ENCODE results near the gene DHRS3. TPM values are rescaled to one million over a fixed set of nuclear protein-coding genes. Genes with fewer than 3 reads are reported as not detected.

DHRS3 gene
- total RNA-seq, 6 experiments from 2014 or later: 6.0 to 29.1 (median 27.1) TPM

DNA sequence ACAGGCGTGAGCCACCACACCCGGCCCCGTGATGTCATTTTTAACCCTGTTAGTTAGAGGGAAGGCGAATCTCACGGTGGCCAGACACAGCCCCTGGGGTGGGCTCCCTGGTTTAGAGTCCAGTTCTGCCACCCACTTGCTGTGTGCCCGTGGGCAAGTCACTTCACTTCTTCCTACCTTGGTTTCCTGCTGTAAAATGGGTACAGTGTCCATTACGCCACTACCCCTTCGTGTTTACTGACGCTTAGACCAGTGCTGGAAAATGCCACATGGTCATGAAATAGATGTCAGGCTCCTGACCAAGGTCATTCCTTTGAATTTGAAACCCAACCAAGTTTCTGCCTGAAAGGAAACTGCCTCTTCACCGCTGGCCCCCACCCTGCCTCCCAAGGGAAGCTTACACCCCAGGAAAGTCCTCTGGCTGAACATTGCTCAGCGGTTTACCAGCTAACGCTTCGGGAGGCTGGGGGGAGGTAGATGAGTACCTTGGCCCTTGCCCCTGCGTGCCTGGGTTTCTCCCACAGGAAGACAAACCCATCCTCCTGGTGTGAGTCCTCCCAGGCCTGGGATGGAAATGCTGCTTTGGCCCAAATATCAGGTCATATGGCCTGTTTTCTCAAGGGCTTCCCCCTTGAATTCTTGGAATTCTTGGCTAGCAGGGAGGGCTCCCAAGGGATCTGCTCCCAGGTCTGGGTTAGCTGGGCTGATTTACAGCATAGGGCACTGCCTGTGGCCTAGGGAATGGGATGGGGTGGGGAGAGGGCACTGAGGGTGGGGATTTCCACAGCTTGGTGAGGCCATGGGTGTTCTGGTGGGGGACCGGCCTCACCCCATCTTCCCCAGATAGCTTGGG lies 18.3 kb upstream of the DHRS3 start:
- no peak for DNase-seq
- Mint-ChIP-seq H3K36me3 (ENCODE audit: low read depth) (peaks cover 16% of the 10 kb centered on the region), H3K9me3 (peaks cover 35% of the 10 kb centered on the region), H3K4me3 (no peak overlapping the region), H3K27me3 (ENCODE audit: insufficient read depth) (peaks cover 5% of the 10 kb centered on the region; the same call in 1 of the 2 replicates), H3K27ac (no peak overlapping the region), H3K4me1 (ENCODE audit: low read depth) (peaks cover 4% of the 10 kb centered on the region; the same call in 1 of the 2 replicates)
- TF ChIP-seq, protein P1, sequence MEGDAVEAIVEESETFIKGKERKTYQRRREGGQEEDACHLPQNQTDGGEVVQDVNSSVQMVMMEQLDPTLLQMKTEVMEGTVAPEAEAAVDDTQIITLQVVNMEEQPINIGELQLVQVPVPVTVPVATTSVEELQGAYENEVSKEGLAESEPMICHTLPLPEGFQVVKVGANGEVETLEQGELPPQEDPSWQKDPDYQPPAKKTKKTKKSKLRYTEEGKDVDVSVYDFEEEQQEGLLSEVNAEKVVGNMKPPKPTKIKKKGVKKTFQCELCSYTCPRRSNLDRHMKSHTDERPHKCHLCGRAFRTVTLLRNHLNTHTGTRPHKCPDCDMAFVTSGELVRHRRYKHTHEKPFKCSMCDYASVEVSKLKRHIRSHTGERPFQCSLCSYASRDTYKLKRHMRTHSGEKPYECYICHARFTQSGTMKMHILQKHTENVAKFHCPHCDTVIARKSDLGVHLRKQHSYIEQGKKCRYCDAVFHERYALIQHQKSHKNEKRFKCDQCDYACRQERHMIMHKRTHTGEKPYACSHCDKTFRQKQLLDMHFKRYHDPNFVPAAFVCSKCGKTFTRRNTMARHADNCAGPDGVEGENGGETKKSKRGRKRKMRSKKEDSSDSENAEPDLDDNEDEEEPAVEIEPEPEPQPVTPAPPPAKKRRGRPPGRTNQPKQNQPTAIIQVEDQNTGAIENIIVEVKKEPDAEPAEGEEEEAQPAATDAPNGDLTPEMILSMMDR (IDR thresholded peaks at IDR 0.05): no peak

DNA sequence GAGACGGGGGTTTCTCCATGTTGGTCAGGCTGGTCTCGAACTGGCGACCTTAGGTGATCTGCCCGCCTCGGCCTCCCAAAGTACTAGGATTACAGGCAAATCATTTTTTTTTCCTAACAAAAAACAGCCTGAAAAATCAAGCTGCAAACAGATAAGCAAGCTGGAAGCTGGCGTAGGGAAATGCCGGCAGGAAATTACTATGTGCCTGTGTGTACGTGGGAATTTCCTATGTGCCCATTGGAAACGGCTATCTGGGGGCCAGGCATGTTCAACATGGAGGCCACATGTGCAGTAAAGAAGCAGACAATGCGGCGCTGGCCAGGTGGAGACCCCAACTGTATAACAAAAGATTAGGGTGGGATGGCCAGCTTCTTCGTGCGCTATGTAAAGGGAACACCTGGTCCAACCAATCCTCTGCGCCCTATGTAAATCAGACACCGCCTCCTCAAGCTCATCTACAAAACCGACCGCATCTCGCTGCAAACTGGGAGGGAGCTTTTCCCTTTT lies 16.7 kb upstream of the DHRS3 start:
- Mint-ChIP-seq H3K36me3 (ENCODE audit: low read depth) (peaks cover 6% of the 10 kb centered on the region), H3K9me3 (peaks cover 19% of the 10 kb centered on the region), H3K4me1 (ENCODE audit: low read depth) (peaks cover 4% of the 10 kb centered on the region; the same call in 1 of the 2 replicates), H3K4me3 (no peak overlapping the region), H3K27me3 (ENCODE audit: insufficient read depth) (peaks cover 8% of the 10 kb centered on the region; the same call in 1 of the 2 replicates), H3K27ac (no peak overlapping the region)
- DNase-seq: no peak
- TF ChIP-seq, protein P1 (IDR thresholded peaks at IDR 0.05): no peak

DNA sequence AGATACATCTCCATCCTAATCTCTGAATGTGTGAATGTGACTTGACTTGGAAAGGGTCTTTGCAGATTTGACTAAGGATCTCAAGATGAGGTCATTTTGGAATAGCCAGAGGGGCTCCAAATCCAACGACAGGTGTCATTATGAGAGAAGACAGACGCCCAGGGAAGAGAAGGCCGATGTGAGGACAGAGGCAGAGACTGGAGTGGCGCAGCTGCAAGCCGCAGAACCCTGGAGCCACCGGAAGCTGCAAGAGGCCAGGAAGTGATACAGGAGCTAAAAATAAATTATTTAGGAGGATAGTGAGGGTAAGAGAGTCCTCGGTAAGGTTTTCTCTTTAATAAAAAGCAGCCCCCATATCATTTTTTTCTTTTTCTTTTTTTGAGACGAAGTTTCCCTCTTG lies 16.1 kb upstream of the DHRS3 start:
- no peak for DNase-seq
- no peak overlapping the region for H3K27ac Mint-ChIP-seq
- H3K27me3 Mint-ChIP-seq (ENCODE audit: insufficient read depth): peaks cover 8% of the 10 kb centered on the region; the same call in 1 of the 2 replicates
- H3K9me3 Mint-ChIP-seq: peaks cover 13% of the 10 kb centered on the region
- peaks cover under 1% of the 10 kb centered on the region for H3K36me3 Mint-ChIP-seq (ENCODE audit: low read depth)
- H3K4me1 Mint-ChIP-seq (ENCODE audit: low read depth): peaks cover 4% of the 10 kb centered on the region; the same call in 1 of the 2 replicates
- TF ChIP-seq, protein P1 (IDR thresholded peaks at IDR 0.05): no peak
- H3K4me3 Mint-ChIP-seq: no peak overlapping the region

DNA sequence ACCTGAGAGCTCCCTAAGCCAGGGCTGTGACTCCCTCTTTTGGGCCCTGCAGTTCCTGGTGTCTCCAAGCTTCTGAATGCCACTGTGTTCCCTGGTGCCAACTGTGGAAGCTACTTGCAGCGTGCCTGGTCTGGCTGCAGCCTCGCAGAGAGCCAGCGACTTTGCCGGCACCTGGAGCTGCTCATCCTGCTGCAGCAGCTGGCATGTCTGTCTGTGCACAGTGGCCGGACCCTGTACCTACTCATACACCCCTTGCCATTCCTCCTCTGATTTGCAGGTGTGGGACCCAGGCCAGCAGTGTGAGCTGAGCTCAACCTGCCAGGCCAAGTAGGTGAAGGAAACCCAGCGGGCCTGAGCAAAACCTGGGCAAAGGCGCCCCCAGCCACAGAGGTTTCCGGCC lies 13.6 kb upstream of the DHRS3 start:
- TF ChIP-seq, protein P1 (IDR thresholded peaks at IDR 0.05): no peak
- Mint-ChIP-seq H3K27ac (no peak overlapping the region), H3K4me3 (no peak overlapping the region), H3K9me3 (no peaks in the 10 kb centered on the region), H3K27me3 (ENCODE audit: insufficient read depth) (peaks cover 12% of the 10 kb centered on the region), H3K4me1 (ENCODE audit: low read depth) (peaks cover 4% of the 10 kb centered on the region; the same call in 1 of the 2 replicates), H3K36me3 (ENCODE audit: low read depth) (no peaks in the 10 kb centered on the region)
- DNase-seq: no peak

DNA sequence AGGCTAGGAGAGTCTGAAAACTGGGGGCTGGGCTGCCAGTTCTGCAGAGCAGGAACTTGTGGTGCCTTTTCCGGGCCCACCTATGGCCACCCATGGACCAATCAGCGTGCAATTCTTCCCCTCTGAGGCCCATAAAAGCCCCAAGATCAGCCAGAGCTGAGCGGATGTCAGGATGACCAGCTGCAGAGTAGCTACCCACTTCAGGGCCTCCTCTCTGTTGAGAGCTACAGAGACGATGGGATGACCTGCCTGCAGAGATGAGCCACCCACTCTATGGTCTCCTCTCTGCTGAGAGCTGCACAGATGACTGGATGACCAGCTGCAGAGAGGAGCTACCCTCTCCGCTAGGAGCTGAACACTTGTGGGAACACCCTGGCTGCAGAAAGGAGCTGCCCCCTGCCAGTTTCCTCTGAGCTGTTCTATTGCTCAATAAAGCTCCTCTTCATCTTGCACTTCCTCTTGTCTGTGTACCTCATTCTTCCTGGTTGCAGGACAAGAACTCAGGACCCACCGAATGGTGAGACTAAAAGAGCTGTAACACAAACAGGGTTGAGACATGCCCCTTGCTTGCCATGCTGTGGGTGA lies 13.0 kb upstream of the DHRS3 start:
- Mint-ChIP-seq H3K9me3 (no peaks in the 10 kb centered on the region), H3K27ac (no peak overlapping the region), H3K4me3 (no peak overlapping the region), H3K4me1 (ENCODE audit: low read depth) (no peaks in the 10 kb centered on the region; the same call in 1 of the 2 replicates), H3K27me3 (ENCODE audit: insufficient read depth) (peaks cover 16% of the 10 kb centered on the region), H3K36me3 (ENCODE audit: low read depth) (no peaks in the 10 kb centered on the region)
- DNase-seq: no peak
- TF ChIP-seq, protein P1 (IDR thresholded peaks at IDR 0.05): no peak
